A172 (cell line): ENCODE results near the gene APAF1. TPM values are rescaled to one million over a fixed set of nuclear protein-coding genes. Genes with fewer than 3 reads are reported as not detected.

Experiments used
- DNase-seq: peaks from one replicate; pipeline ENCODE4 v3.0.0-alpha.2; 2015; ENCODE audit warnings: low spot score
- total RNA-seq: library from RNA; depleted of rRNA; stranded (reverse); fragments of >200 nt; shearing (Covaris generic); gene quantifications from 2 replicates; pipeline ENCODE4 v1.2.3, GENCODE V29; 2014

The APAF1 gene
- total RNA-seq, 1 experiment from 2014 or later: 16.3 TPM

- DNase-seq: no peak
Measured at GRCh38 chr12:98671459-98671858, 26.4 kb downstream of the APAF1 start.

- no peak for DNase-seq
Measured at GRCh38 chr12:98674841-98675240, 29.8 kb downstream of the APAF1 start.

GRCh38 chr12:98678236-98678945, 33.3 kb downstream of the APAF1 start:
- no peak for DNase-seq

GRCh38 chr12:98678946-98679610, 34.0 kb downstream of the APAF1 start:
- no peak for DNase-seq

GRCh38 chr12:98679611-98680005, 34.5 kb downstream of the APAF1 start:
- no peak for DNase-seq

GRCh38 chr12:98684199-98684598, 39.1 kb downstream of the APAF1 start:
- DNase-seq: no peak

- DNase-seq: no peak
Measured at GRCh38 chr12:98686603-98687002, 41.5 kb downstream of the APAF1 start.

- DNase-seq: no peak
Measured at GRCh38 chr12:98691351-98691750, 46.3 kb downstream of the APAF1 start.

- no peak for DNase-seq
Measured at GRCh38 chr12:98696036-98696646, 51.1 kb downstream of the APAF1 start.

- DNase-seq: no peak
Measured at GRCh38 chr12:98697209-98697608, 52.1 kb downstream of the APAF1 start.

- DNase-seq: peak; percentile 44
Measured at GRCh38 chr12:98698603-98699463, 53.7 kb downstream of the APAF1 start.

- DNase-seq: no peak
Measured at GRCh38 chr12:98699586-98699985, 54.5 kb downstream of the APAF1 start.

GRCh38 chr12:98701166-98701565, 56.1 kb downstream of the APAF1 start:
- DNase-seq: no peak

- DNase-seq: no peak
Measured at GRCh38 chr12:98709022-98709421, 63.9 kb downstream of the APAF1 start.

- DNase-seq: no peak
Measured at GRCh38 chr12:98714426-98714825, 69.3 kb downstream of the APAF1 start.

GRCh38 chr12:98719515-98720504, 74.7 kb downstream of the APAF1 start:
- DNase-seq: no peak

GRCh38 chr12:98721204-98721702, 76.2 kb downstream of the APAF1 start:
- no peak for DNase-seq

GRCh38 chr12:98724384-98725155, 79.5 kb downstream of the APAF1 start:
- no peak for DNase-seq

GRCh38 chr12:98725476-98726247, 80.6 kb downstream of the APAF1 start:
- DNase-seq: peak; percentile 48
